ENCODE measurements around the gene APEH. TPM values are rescaled to one million over a fixed set of nuclear protein-coding genes. Genes with fewer than 3 reads are reported as not detected.

APEH gene
- total RNA-seq, 1 experiment from 2014 or later: 215 TPM

DNA sequence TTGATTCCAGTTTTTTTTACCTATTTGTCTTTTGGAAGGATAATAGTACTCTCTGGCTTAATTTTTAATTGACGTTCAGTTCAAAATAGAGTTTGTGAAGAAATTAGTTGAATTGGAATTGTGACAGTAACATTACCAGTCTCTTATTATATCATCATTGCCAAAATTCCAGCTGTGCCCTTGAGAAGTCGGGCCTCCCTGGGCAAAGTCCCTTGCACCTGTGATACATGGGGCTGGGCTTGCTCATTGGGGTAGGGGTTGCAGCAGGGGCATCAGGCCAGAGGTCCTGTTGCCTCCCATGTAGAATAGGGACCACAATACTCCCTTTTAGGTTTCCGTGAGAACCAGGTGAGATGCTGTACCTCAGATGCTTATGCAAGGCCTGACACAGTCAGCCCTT is 27.9 kb upstream of the APEH start:
- Histone ChIP-seq H3K23ac (ENCODE audit: insufficient read length, low read depth, low read length) (no peak overlapping the region), H3K14ac (ENCODE audit: insufficient read depth, low read length) (no peak overlapping the region; the same call in 1 of the 2 replicates), H3K27ac (ENCODE audit: insufficient read length, low read depth, low read length) (no peak overlapping the region), H2AFZ (ENCODE audit: low read length) (no peak overlapping the region), H4K5ac (ENCODE audit: insufficient read length, low read depth, low read length) (no peak overlapping the region), H3K9me3 (ENCODE audit: control insufficient read depth, low read depth, low read length) (no peaks in the 10 kb centered on the region), H3K79me1 (ENCODE audit: insufficient read depth, low read depth, low read length, poor library complexity, severe bottlenecking) (no peaks in the 10 kb centered on the region), H3K23me2 (ENCODE audit: insufficient read length, low read depth, low read length, poor library complexity, severe bottlenecking) (no peaks in the 10 kb centered on the region), H2BK12ac (ENCODE audit: insufficient read length, low read depth, low read length) (no peak overlapping the region), H2BK20ac (ENCODE audit: low read depth, low read length, poor library complexity, severe bottlenecking) (no peak overlapping the region), H2BK5ac (ENCODE audit: insufficient read length, low read length) (no peak overlapping the region), H2AK5ac (ENCODE audit: insufficient read length, low read length) (no peak overlapping the region), H3K56ac (ENCODE audit: insufficient read length, low read depth, low read length) (no peak overlapping the region), H3K4me1 (ENCODE audit: insufficient read depth, low read length) (no peaks in the 10 kb centered on the region), H4K8ac (replicated peaks; ENCODE audit: insufficient read length, low read depth, low read length) (no peak overlapping the region), H3T11ph (ENCODE audit: low read length) (no peak overlapping the region), H3K4me2 (ENCODE audit: insufficient read depth, insufficient read length, low read length) (no peak overlapping the region), H3K27me3 (ENCODE audit: insufficient read depth, low read length) (no peaks in the 10 kb centered on the region), H3K79me2 (ENCODE audit: insufficient read depth, low read length) (no peaks in the 10 kb centered on the region), H4K20me1 (ENCODE audit: control insufficient read depth, insufficient read depth, insufficient read length) (no peaks in the 10 kb centered on the region), H4K91ac (ENCODE audit: insufficient read length, low read depth, low read length) (no peak overlapping the region), H3K18ac (ENCODE audit: insufficient read length, low read depth, low read length) (no peak overlapping the region), H3K4ac (ENCODE audit: low read depth, low read length) (no peak overlapping the region), H2BK15ac (ENCODE audit: low read depth, low read length) (no peak overlapping the region), H2BK120ac (ENCODE audit: low read depth, low read length, poor library complexity, severe bottlenecking) (no peak overlapping the region), H3K9ac (ENCODE audit: extremely low read depth, insufficient read length, low read length) (no peak overlapping the region)
- no peaks in the 10 kb centered on the region for H3K36me3 Mint-ChIP-seq (ENCODE audit: insufficient read depth in 1 of 3, low read depth in 3 of 3)
- H3K27ac Mint-ChIP-seq: no peak overlapping the region
- no peaks in the 10 kb centered on the region for H3K9me3 Mint-ChIP-seq
- TF ChIP-seq, protein P1, sequence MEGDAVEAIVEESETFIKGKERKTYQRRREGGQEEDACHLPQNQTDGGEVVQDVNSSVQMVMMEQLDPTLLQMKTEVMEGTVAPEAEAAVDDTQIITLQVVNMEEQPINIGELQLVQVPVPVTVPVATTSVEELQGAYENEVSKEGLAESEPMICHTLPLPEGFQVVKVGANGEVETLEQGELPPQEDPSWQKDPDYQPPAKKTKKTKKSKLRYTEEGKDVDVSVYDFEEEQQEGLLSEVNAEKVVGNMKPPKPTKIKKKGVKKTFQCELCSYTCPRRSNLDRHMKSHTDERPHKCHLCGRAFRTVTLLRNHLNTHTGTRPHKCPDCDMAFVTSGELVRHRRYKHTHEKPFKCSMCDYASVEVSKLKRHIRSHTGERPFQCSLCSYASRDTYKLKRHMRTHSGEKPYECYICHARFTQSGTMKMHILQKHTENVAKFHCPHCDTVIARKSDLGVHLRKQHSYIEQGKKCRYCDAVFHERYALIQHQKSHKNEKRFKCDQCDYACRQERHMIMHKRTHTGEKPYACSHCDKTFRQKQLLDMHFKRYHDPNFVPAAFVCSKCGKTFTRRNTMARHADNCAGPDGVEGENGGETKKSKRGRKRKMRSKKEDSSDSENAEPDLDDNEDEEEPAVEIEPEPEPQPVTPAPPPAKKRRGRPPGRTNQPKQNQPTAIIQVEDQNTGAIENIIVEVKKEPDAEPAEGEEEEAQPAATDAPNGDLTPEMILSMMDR (conservative IDR thresholded peaks at IDR 0.05): no peak
- no peaks in the 10 kb centered on the region for H3K27me3 Mint-ChIP-seq (ENCODE audit: low read depth)
- DNase-seq: no peak
- no CpG with 5 or more reads among the region's 3 CpGs for WGBS (ENCODE audit: extremely low coverage, insufficient read length, low lambda C conversion rate)
- no peak overlapping the region for H3K4me3 Mint-ChIP-seq
- H3K4me1 Mint-ChIP-seq: no peaks in the 10 kb centered on the region
